ENCODE data around the gene IFI44. TPM values are rescaled to one million over a fixed set of nuclear protein-coding genes. Genes with fewer than 3 reads are reported as not detected.

IFI44 gene
- total RNA-seq, 1 donor from 2014 or later: 14.0 TPM

- DNase-seq (ENCODE audit: low read depth in 2 of 2): no peak
These were observed 54.2 kb downstream of the IFI44 start for GRCh38 chr1:78703806-78704205.

GRCh38 chr1:78712467-78713051 lies 62.9 kb downstream of the IFI44 start:
- no peak for DNase-seq (ENCODE audit: low read depth in 2 of 2)

- no peak for DNase-seq (ENCODE audit: low read depth in 2 of 2)
These were observed 63.7 kb downstream of the IFI44 start for GRCh38 chr1:78713297-78713696.

Other genes starting within 250 kb of the IFI44 start
- gene PTGFR, start 158.9 kb upstream of the IFI44 start, total RNA-seq: 0.13 TPM in 2 replicates
- 0.26 and 0.38 TPM in 2 replicates for gene IFI44L, start 29.4 kb upstream of the IFI44 start, total RNA-seq

All from dermis microvascular lymphatic vessel endothelial cell (primary cell).